Endothelial cell of umbilical vein (primary cell): Measurements from ENCODE around the gene ROBO4. TPM values are rescaled to one million over a fixed set of nuclear protein-coding genes. Genes with fewer than 3 reads are reported as not detected.

ENCODE experiments used
- BruUV-seq: library from RNA; stranded (reverse); fragments of 400-500 nt; replicated peaks from 2 replicates; lab custom pipeline; 2021; lab: Mats Ljungman, UMichigan
- CTCF ChIA-PET: fragments of 300-600, 350-600 bp; sonication (Branson Sonifier 250); formaldehyde crosslinking; loops from one replicate; lab custom pipeline; 2021; ENCODE audit warnings: antibody characterized with exemption, inconsistent platforms; lab: Charles Lee
- POLR2A ChIA-PET: fragments of 300-600, 350-600 bp; sonication (Branson Sonifier 250); formaldehyde crosslinking; loops from one replicate; lab custom pipeline; 2021; ENCODE audit warnings: antibody characterized with exemption, inconsistent platforms; lab: Charles Lee
- DNase-seq: peaks from one replicate; pipeline ENCODE4 v3.0.0-alpha.2; 2011; ENCODE audit warnings: low read depth, low spot score
- FAIRE-seq: peaks from 2 replicates; lab custom pipeline; 2011; peaks lifted over from hg19 to GRCh38; lab: Jason Lieb, UNC
- H2AFZ ChIP-seq: 2 replicates; pipeline ENCODE4 v1.6.0; 2012; ENCODE audit warnings: low read depth, low read length, control low read depth, inconsistent platforms
- H3K27ac ChIP-seq: 2 replicates; pipeline ENCODE4 v1.5.1; 2011; ENCODE audit warnings: low read depth, mild to moderate bottlenecking, control low read depth, low read length, moderate library complexity; ENCODE audit not compliant: insufficient read depth
- H3K27me3 ChIP-seq, 2 experiments: 2 replicates each; pipeline versions ENCODE4 v1.6.0 to v1.6.1; 2011; ENCODE audit warnings: low read length in 2 of 2, mixed read lengths in 1 of 2; ENCODE audit not compliant: control insufficient read depth in 2 of 2, insufficient read depth in 2 of 2
- H3K36me3 ChIP-seq, 2 experiments: 2 replicates in 1 of 2; 3 replicates in 1 of 2; pipeline ENCODE4 v1.5.1; 2011; ENCODE audit warnings: low read length in 2 of 2, mild to moderate bottlenecking in 1 of 2, moderate library complexity in 1 of 2; ENCODE audit not compliant: control insufficient read depth in 2 of 2, insufficient read depth in 2 of 2; ENCODE audit errors: extremely low read depth in 1 of 2
- H3K4me1 ChIP-seq: 3 replicates; pipeline ENCODE4 v1.5.1; 2011; ENCODE audit warnings: mild to moderate bottlenecking, low read length; ENCODE audit not compliant: control insufficient read depth, insufficient read depth; ENCODE audit errors: extremely low read depth
- H3K4me2 ChIP-seq: 2 replicates; pipeline ENCODE4 v1.6.1; 2011; ENCODE audit warnings: low read length, control low read depth, mixed read lengths; ENCODE audit not compliant: insufficient read depth
- H3K4me3 ChIP-seq, 3 experiments: fragments of 200-600 bp in 1 of 3; sonication (generic), shearing (Covaris generic) in 1 of 3; replicated peaks in 1 of 3; 2 replicates each; pipeline ENCODE4 v1.5.1; 2011 to 2016; ENCODE audit warnings: control low read depth in 3 of 3, low read length in 3 of 3, mild to moderate bottlenecking in 2 of 3, inconsistent platforms in 1 of 3, low read depth in 1 of 3, moderate library complexity in 1 of 3; ENCODE audit not compliant: insufficient read depth in 1 of 3
- H3K79me2 ChIP-seq: 2 replicates; pipeline ENCODE4 v1.6.0; 2012; ENCODE audit warnings: low read length, inconsistent platforms; ENCODE audit not compliant: control insufficient read depth, insufficient read depth
- H3K9ac ChIP-seq: replicated peaks from 2 replicates; pipeline ENCODE3; 2011; ENCODE audit warnings: low read length, control low read depth; ENCODE audit not compliant: insufficient read depth; ENCODE audit errors: extremely low read depth
- H3K9me1 ChIP-seq: replicated peaks from 3 replicates; pipeline ENCODE4 v1.6.0; 2011; ENCODE audit warnings: mild to moderate bottlenecking, low read length; ENCODE audit not compliant: control insufficient read depth, insufficient read depth; ENCODE audit errors: extremely low read depth
- H3K9me3 ChIP-seq: replicated peaks from 2 replicates; pipeline ENCODE4 v1.5.1; 2012; ENCODE audit warnings: low read length, inconsistent platforms; ENCODE audit not compliant: control insufficient read depth, insufficient read depth
- H4K20me1 ChIP-seq: replicated peaks from 2 replicates; pipeline ENCODE3; 2011; ENCODE audit warnings: mild to moderate bottlenecking, low read length; ENCODE audit not compliant: control insufficient read depth, insufficient read depth; ENCODE audit errors: extremely low read depth
- POLR2A ChIP-seq: IDR thresholded peaks from 2 replicates; pipeline ENCODE4 v1.6.1; 2012; ENCODE audit warnings: low read depth, mild to moderate bottlenecking, control low read depth, low read length
- POLR2AphosphoS5 ChIP-seq: IDR thresholded peaks from 2 replicates; pipeline ENCODE4 v1.6.1; 2012; ENCODE audit warnings: low read depth, mild to moderate bottlenecking, control low read depth, low read length, moderate library complexity; ENCODE audit not compliant: insufficient read depth
- dilution Hi-C: fragments of 300-500 bp; cut with MboI; formaldehyde crosslinking; loops from one replicate; pipeline ENCODE4 v1.15.0; 2019; ENCODE audit warnings: low sequenced_read_pairs; ENCODE audit not compliant: extremely low pct_ligation_motif_present
- intact Hi-C: fragments of 100-400 bp; cut with micrococcal nuclease; formaldehyde crosslinking; loops from one replicate; pipeline ENCODE4 v1.10.0; 2022
- polyA plus RNA-seq, 4 experiments: library from polyadenylated mRNA; depleted of rRNA in 3 of 4; stranded (reverse) in 3 of 4; unstranded in 1 of 4; fragments of >200 nt; gene quantifications; 2 replicates each; pipeline versions ENCODE4 v1.2.1 to v1.2.3, GENCODE V29; 2011 to 2012; ENCODE audit warnings: missing spikeins in 1 of 4
- total RNA-seq: library from RNA; stranded (reverse); gene quantifications from 2 replicates; pipeline ENCODE4 v1.2.3, GENCODE V29; 2021

ROBO4 gene
- total and polyA plus RNA-seq, 2 donors (not counting 3 experiments of a cell fraction or from before 2014, with no cell fraction given) = 260 to 474 TPM

DNA sequence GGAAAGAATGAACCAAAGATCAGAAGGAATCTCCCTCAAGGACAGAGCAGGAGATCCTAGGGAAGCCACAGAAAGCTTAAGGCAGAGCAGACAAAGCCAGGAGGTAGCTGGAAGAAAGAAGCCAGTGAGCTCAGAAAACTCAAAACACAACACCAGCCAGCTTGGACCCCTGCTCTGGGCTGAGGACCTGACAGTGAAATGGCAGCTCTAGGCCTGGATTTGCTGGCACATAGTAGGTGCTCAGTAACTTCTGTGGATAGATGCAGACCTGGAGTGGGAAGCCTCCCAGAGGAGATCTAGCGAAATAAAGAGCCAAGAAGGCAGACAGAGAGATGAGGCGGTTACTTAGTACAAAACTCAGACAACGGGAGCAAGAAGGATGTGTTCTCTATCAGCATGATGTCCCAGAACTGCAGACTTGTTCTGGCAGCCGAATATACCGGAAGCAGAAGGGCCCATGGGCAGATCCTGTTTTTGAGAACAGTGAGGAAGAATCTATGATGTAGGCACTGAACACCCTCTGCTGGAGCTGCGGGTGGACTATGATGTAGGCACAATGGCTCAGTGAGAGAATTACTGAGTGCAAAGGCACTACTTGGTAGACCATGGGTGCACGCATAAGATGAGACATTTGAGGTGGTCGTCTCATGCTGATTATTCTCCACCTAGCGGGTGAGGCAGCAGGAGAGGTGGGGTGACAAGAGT, 4.8 kb downstream of the ROBO4 start:
- no TSS peak for BruUV-seq
- ChIA-PET CTCF (interaction anchor here (0.8 to 3.2 kb wide), 7 partner anchors 9 to 61 kb away, joined by 3 to 13 read pairs (median 5); partner anchors contain the start of gene CCDC15), POLR2A (interaction anchor here (2.0 to 4.0 kb wide), 2 partner anchors 10 to 61 kb away, joined by 6 to 23 read pairs; partner anchors contain the start of gene CCDC15)
- Histone ChIP-seq H3K4me1 (peaks cover 74% of the 10 kb centered on the region), H3K9me3 (no peaks in the 10 kb centered on the region), H3K27me3 (no peaks in the 10 kb centered on the region), H2AFZ (no peak overlapping the region), H3K27ac (peak overlapping the region; percentile 18), H3K9ac (peak overlapping the region; percentile 11), H3K4me3 (peak overlapping the region in 1 of 3 experiments; percentile 23), H3K79me2 (peaks cover 93% of the 10 kb centered on the region), H3K36me3 (peaks cover 57 to 59% of the 10 kb centered on the region in 2 experiments), H4K20me1 (no peaks in the 10 kb centered on the region), H3K4me2 (peak overlapping the region; percentile 64), H3K9me1 (no peaks in the 10 kb centered on the region)
- intact Hi-C loops = loop anchor here (10.0 kb wide), 1 partner anchor 702 kb away; the partner anchor contains the start of gene STT3A
- FAIRE-seq (no peak), DNase-seq (peak; percentile 52)
- TF ChIP-seq POLR2AphosphoS5 (no peak), POLR2A (peak; percentile 49)
- dilution Hi-C loops = no loop called here

DNA sequence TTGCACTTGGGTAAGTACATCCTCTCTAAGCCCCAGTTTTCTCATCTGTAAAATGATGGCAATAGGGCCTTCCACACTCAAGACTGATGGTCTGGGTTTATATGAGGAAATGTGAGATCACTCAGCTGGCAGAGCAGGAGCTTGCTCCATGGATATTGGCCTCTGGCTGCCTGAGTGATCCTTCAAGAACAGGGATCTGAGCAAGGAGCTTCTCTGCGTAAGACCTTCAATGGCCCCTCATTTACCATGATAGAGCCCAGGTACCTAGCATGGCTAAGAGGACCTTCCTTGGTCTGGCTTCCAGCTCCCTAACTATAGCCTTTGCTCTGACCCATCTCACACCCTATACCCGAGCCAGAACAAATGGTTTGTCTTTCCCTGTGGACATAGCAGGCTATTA, 5.5 kb downstream of the ROBO4 start:
- Histone ChIP-seq H3K4me1 (peaks cover 79% of the 10 kb centered on the region), H3K4me3 (no peak overlapping the region), H3K79me2 (peaks cover 94% of the 10 kb centered on the region), H3K4me2 (peak overlapping the region; percentile 14), H3K27me3 (no peaks in the 10 kb centered on the region), H2AFZ (no peak overlapping the region), H3K36me3 (peaks cover 61 to 66% of the 10 kb centered on the region in 2 experiments), H3K9me3 (no peaks in the 10 kb centered on the region), H3K27ac (peak overlapping the region; percentile 18), H3K9ac (no peak overlapping the region), H4K20me1 (no peaks in the 10 kb centered on the region), H3K9me1 (no peaks in the 10 kb centered on the region)
- no peak for DNase-seq
- dilution Hi-C loops (no loop called here), intact Hi-C loops (loop anchor here (10.0 kb wide), 1 partner anchor 703 kb away; the partner anchor contains the start of gene STT3A)
- ChIA-PET CTCF (interaction anchor here (0.8 to 3.0 kb wide), 6 partner anchors 10 to 62 kb away, joined by 3 to 10 read pairs (median 4); partner anchors contain the start of gene CCDC15), POLR2A (interaction anchor here (1.5 to 4.0 kb wide), 4 partner anchors 10 to 61 kb away, joined by 4 to 23 read pairs (median 6); partner anchors contain the start of gene CCDC15)
- no peak for FAIRE-seq
- TF ChIP-seq POLR2A = peak; percentile 46
- no peak for TF ChIP-seq POLR2AphosphoS5
- no TSS peak for BruUV-seq
